ENCODE measurements around the gene KIF18A.

DNA sequence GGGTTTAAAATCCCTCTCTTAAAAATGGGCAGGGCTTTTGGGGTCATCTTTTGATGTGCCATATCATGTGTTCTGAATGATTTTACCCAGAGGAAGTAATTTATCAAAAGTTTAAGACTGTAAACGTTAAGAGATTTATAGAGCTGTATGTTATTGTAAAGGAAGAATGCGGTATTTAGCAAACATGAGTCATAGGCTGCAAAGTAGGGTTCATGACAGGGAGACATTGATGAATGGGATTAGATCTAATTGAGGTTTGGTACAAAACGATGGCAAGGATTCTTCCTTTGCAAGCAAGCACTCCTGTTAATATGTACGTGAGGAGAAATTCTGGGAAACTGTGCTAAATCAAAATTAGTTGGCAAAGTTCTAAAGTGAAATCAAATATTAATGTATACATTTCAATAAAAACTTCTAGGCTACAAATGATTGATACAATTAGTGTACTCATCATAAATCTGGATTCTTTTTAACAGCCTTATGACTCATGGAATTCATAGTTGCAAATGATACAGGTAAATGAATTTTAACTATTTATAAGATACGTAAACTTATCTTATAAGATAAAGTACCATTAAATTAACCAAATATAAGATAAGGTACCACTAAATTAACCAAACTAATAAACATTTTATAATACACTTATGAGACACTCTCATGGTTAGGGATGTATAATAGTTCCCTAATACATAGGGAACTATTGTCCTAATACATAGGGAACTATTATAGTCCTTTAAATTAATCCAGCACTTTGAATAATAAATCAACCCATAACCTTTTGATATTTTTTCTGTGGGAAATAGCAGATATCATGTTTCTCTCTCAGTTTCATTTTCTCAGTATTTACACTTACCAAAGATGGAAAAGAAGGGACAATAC is 58.4 kb downstream of the KIF18A start:
- TF ChIP-seq, protein P1, sequence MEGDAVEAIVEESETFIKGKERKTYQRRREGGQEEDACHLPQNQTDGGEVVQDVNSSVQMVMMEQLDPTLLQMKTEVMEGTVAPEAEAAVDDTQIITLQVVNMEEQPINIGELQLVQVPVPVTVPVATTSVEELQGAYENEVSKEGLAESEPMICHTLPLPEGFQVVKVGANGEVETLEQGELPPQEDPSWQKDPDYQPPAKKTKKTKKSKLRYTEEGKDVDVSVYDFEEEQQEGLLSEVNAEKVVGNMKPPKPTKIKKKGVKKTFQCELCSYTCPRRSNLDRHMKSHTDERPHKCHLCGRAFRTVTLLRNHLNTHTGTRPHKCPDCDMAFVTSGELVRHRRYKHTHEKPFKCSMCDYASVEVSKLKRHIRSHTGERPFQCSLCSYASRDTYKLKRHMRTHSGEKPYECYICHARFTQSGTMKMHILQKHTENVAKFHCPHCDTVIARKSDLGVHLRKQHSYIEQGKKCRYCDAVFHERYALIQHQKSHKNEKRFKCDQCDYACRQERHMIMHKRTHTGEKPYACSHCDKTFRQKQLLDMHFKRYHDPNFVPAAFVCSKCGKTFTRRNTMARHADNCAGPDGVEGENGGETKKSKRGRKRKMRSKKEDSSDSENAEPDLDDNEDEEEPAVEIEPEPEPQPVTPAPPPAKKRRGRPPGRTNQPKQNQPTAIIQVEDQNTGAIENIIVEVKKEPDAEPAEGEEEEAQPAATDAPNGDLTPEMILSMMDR (optimal IDR thresholded peaks at IDR 0.05 in 1 of 3, IDR thresholded peaks at IDR 0.05 in 1 of 3, conservative IDR thresholded peaks at IDR 0.05 in 1 of 3; ENCODE audit: extremely low read depth in 1 of 3, insufficient read depth in 2 of 3, low read length in 3 of 3) = no peak
- TF ChIP-seq EZH2 (IDR thresholded peaks at IDR 0.05; ENCODE audit: low read length) = no peak

Measured in keratinocyte (primary cell).